Suprapubic skin (tissue), 4 donors: ENCODE measurements around the gene DYRK2. TPM values are rescaled to one million over a fixed set of nuclear protein-coding genes. Genes with fewer than 3 reads are reported as not detected.

Source experiments
- DNase-seq, 2 donors: peaks; one replicate each; pipeline ENCODE4 v3.0.0-alpha.2; 2019; ENCODE audit warnings: low spot score in 2 of 2
- H3K27ac ChIP-seq: fragments of 200-600 bp; sonication (generic); one replicate; pipeline ENCODE4 v1.5.1; 2019
- H3K27me3 ChIP-seq: fragments of 200-600 bp; sonication (generic); one replicate; pipeline ENCODE4 v1.5.1; 2019
- H3K36me3 ChIP-seq: fragments of 200-600 bp; sonication (generic); one replicate; pipeline ENCODE4 v1.5.1; 2019
- H3K4me1 ChIP-seq: fragments of 200-600 bp; sonication (generic); one replicate; pipeline ENCODE4 v1.5.1; 2019
- H3K4me3 ChIP-seq: fragments of 200-600 bp; sonication (generic); one replicate; pipeline ENCODE4 v1.5.1; 2019; ENCODE audit warnings: mild to moderate bottlenecking
- H3K9me3 ChIP-seq: fragments of 200-600 bp; sonication (generic); one replicate; pipeline ENCODE4 v1.5.1; 2019
- CTCF ChIP-seq, 2 donors: fragments of 200-600 bp in 1 of 2; fragments of 450-650 bp in 1 of 2; sonication (generic) in 1 of 2; IDR thresholded peaks; one replicate each; pipeline ENCODE4 v1.5.1; 2016 to 2019; ENCODE audit warnings: antibody characterized with exemption in 2 of 2, mild to moderate bottlenecking in 1 of 2, moderate library complexity in 1 of 2
- EP300 ChIP-seq: sonication (generic); formaldehyde crosslinking; IDR thresholded peaks from one replicate; pipeline ENCODE4 v1.6.1; 2017; ENCODE audit warnings: antibody characterized with exemption
- POLR2A ChIP-seq, 2 donors: fragments of 450-650 bp; IDR thresholded peaks; one replicate each; pipeline ENCODE4 v1.6.1; 2017; ENCODE audit warnings: antibody characterized with exemption in 2 of 2, mild to moderate bottlenecking in 2 of 2, moderate library complexity in 2 of 2
- POLR2AphosphoS5 ChIP-seq, 3 donors: sonication (generic); formaldehyde crosslinking; IDR thresholded peaks; one replicate each; pipeline ENCODE4 v1.6.1; 2017; ENCODE audit warnings: antibody characterized with exemption in 3 of 3
- WGBS: methylation state at CpG from one replicate; pipeline ENCODE4 v1.1.5; 2018; 5-methylcytosine and 5-hydroxymethylcytosine counted together
- total RNA-seq, 4 donors: library from RNA; depleted of rRNA; stranded (reverse); fragments of >200 nt; gene quantifications; one replicate each; pipeline ENCODE4 v1.1.0, GENCODE V29; 2016

The DYRK2 gene
- total RNA-seq, 4 donors from 2014 or later: 10.4 to 22.3 (median 18.7) TPM

DNA sequence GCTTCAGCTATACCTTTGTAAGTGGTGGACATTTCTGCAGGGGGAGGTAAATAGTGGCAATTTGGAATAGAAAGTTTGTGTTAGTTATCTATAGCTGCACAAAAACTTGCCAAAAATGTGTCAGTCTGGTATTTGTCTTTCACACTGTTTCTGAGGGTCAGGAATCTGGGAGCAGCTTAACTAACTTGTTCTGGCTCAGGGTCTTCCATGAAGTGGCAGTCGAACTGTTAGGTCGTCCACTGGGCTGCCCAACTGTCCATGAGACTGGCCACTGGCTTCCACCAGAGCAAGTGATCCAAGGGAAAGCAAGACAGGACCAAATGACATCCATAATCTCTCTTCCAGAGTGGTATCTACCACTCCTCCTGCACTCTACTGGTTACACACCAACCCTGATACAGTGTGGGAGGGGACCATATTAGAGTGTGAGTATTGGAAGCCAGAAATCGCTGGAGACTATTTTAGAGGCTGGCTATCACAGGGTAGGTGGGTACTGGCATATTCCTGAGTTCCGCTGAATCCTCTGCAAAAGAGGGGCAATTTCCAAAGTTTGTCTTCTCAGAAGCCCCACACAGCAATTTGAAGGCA, 60.9 kb downstream of the DYRK2 start:
- H3K27me3 ChIP-seq: no peaks in the 10 kb centered on the region
- H3K4me1 ChIP-seq: peaks cover 5% of the 10 kb centered on the region
- no peak for TF ChIP-seq POLR2AphosphoS5 (IDR thresholded peaks at IDR 0.05)
- no peaks in the 10 kb centered on the region for H3K36me3 ChIP-seq
- 88% methylated on average over 4 of the region's 4 CpGs for WGBS
- no peak for DNase-seq
- H3K4me3 ChIP-seq: no peak overlapping the region
- H3K9me3 ChIP-seq: no peaks in the 10 kb centered on the region
- H3K27ac ChIP-seq: no peak overlapping the region

- Histone ChIP-seq H3K27me3 (no peaks in the 10 kb centered on the region), H3K4me3 (no peak overlapping the region), H3K9me3 (no peaks in the 10 kb centered on the region), H3K27ac (no peak overlapping the region), H3K4me1 (peaks cover 5% of the 10 kb centered on the region), H3K36me3 (no peaks in the 10 kb centered on the region)
- 78% methylated on average over 3 of the region's 3 CpGs for WGBS
- TF ChIP-seq CTCF (IDR thresholded peaks at IDR 0.05): no peak
- no peak for TF ChIP-seq EP300
- no peak for TF ChIP-seq POLR2AphosphoS5 (IDR thresholded peaks at IDR 0.05)
- TF ChIP-seq POLR2A (IDR thresholded peaks at IDR 0.05): no peak
- DNase-seq: no peak
Measured at GRCh38 chr12:67710582-67710981, 62.0 kb downstream of the DYRK2 start.

DNA sequence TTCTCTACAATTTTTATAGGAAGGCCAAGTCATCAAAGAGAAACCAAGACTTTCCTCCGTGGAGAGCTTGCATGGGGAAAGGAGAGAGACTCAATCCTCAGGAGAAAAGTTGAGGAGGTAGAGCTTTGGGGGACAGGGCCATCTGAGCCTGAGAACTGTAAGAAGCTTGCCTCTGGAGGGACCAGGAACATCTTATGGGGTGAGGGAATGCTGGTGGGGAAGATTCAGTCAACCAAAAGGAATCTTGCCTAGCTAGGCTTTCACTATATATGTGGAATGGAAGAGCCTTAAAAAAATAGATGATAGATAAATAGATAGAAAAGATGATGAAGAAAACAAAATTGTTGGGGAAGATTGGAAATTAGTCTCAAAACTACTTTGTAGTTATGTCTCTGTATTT, 63.5 kb downstream of the DYRK2 start:
- no peaks in the 10 kb centered on the region for H3K4me1 ChIP-seq
- WGBS: 73% methylated on average over 1 of the region's 1 CpG
- no peaks in the 10 kb centered on the region for H3K27me3 ChIP-seq
- no peaks in the 10 kb centered on the region for H3K9me3 ChIP-seq
- H3K36me3 ChIP-seq: no peaks in the 10 kb centered on the region
- no peak overlapping the region for H3K4me3 ChIP-seq
- TF ChIP-seq EP300 (no peak), POLR2A (IDR thresholded peaks at IDR 0.05) (no peak), CTCF (IDR thresholded peaks at IDR 0.05) (no peak)
- no peak for DNase-seq
- H3K27ac ChIP-seq: no peak overlapping the region

- H3K27me3 ChIP-seq: no peaks in the 10 kb centered on the region
- no peak overlapping the region for H3K4me3 ChIP-seq
- TF ChIP-seq CTCF (IDR thresholded peaks at IDR 0.05) (no peak), POLR2A (IDR thresholded peaks at IDR 0.05) (no peak), EP300 (no peak), POLR2AphosphoS5 (IDR thresholded peaks at IDR 0.05) (no peak)
- no peaks in the 10 kb centered on the region for H3K4me1 ChIP-seq
- no peaks in the 10 kb centered on the region for H3K36me3 ChIP-seq
- no peak for DNase-seq
- no peaks in the 10 kb centered on the region for H3K9me3 ChIP-seq
- no peak overlapping the region for H3K27ac ChIP-seq
- 23% methylated on average over 1 of the region's 1 CpG for WGBS
Measured at GRCh38 chr12:67714648-67715047, 66.1 kb downstream of the DYRK2 start.
